Right lobe of liver (tissue), 4 donors: ENCODE measurements around the gene LARP1B.

Experiments used
- CTCF ChIP-seq, 4 donors: fragments of 200-600 bp in 3 of 4; fragments of 450-650 bp in 1 of 4; IDR thresholded peaks; one replicate each; pipeline versions ENCODE4 v1.5.1 to v1.8.0; 2016 to 2022; ENCODE audit warnings: antibody characterized with exemption in 4 of 4, mild to moderate bottlenecking in 2 of 4
- POLR2A ChIP-seq: fragments of 450-650 bp; IDR thresholded peaks from one replicate; pipeline ENCODE4 v1.6.1; 2017; ENCODE audit warnings: antibody characterized with exemption, mild to moderate bottlenecking
- donor health status: DM: no; HTN: no; CAD: no.
- donor health status: DM: no; HTN: no; CAD: no.
- donor health status: DM: no; HTN: yes; CAD: no.

- TF ChIP-seq CTCF (IDR thresholded peaks at IDR 0.05) = peak; percentile 31 to 41 (median 37)
- no peak for TF ChIP-seq POLR2A
Observed at GRCh38 chr4:128220286-128221235, 159.4 kb downstream of the LARP1B start.
